ENCODE data around the gene TULP1. TPM values are rescaled to one million over a fixed set of nuclear protein-coding genes. Genes with fewer than 3 reads are reported as not detected.

TULP1 gene
- total and polyA plus RNA-seq, 2 of the 13 experiments (the other 11 are each of a cell fraction or from before 2014, with no cell fraction given) = not detected

- TF ChIP-seq ZMYM2 (CRISPR knock-in tag; IDR thresholded peaks at IDR 0.05) (no peak), KDM5B (CRISPR knock-in tag; IDR thresholded peaks at IDR 0.05; ENCODE audit: borderline replicate concordance) (0 out of 2 replicates have a peak, but pooled peaks have one; percentile 15)
- BruUV-seq (replicated peaks) = no TSS peak
- H3K4me2 ChIP-seq (ENCODE audit: low read depth, low read length) = no peak overlapping the region
- intact Hi-C loops (cut with micrococcal nuclease; ENCODE audit: unreplicated experiment) (no loop called here), in situ Hi-C loops (cut with HindIII; ENCODE audit: extremely low pct_ligation_motif_present, low pct_unique_long_range_greater_than_20kb) (no loop called here)
- WGBS (ENCODE audit: low lambda C conversion rate) = 96% methylated on average over 10 of the region's 11 CpGs
- H3K79me2 ChIP-seq (ENCODE audit: insufficient read depth, low read length) = peaks cover 6% of the 10 kb centered on the region
- no peak overlapping the region for H3K4me3 ChIP-seq (replicated peaks in 1 of 3; ENCODE audit: insufficient read depth in 1 of 3, low read depth in 2 of 3, low read length in 3 of 3)
- ChIA-PET CTCF (ENCODE audit: low intra/inter-chr PET ratio, low total read pairs) (no interaction called here), POLR2A (interaction anchor here (0.8 kb wide), 1 partner anchor 12 kb away, joined by 5 read pairs; no protein-coding TSS in a partner anchor)
- no peak for FAIRE-seq
- peaks cover 10 to 53% of the 10 kb centered on the region in 2 experiments for H3K36me3 ChIP-seq (replicated peaks in 1 of 2; ENCODE audit: control insufficient read depth in 1 of 2, insufficient read depth in 2 of 2, low read length in 2 of 2)
- H3K4me1 ChIP-seq (ENCODE audit: insufficient read depth, low read length) = 0 out of 2 replicates have a peak, but pooled peaks cover under 1% of the 10 kb centered on the region
- no peak for DNase-seq (ENCODE audit: low spot score)
- ATAC-seq = peak; percentile 5; the same call in 2 of the 3 replicates
- H4K20me1 ChIP-seq (ENCODE audit: insufficient read depth, low read length) = peaks cover 21% of the 10 kb centered on the region; the same call in 1 of the 2 replicates
- H3K9me3 ChIP-seq (ENCODE audit: low read length) = no peaks in the 10 kb centered on the region
- no peaks in the 10 kb centered on the region for H3K27me3 ChIP-seq (ENCODE audit: control insufficient read depth in 1 of 2, insufficient read depth in 2 of 2, low read length in 2 of 2)
- 0 out of 2 replicates have a peak overlapping the region, but pooled peaks have one; percentile 1 for H3K9ac ChIP-seq (ENCODE audit: insufficient read depth, low read depth, low read length)
- no peak overlapping the region for H3K27ac ChIP-seq (ENCODE audit: extremely low read length, insufficient read depth, low read length)
- no peak overlapping the region for H2AFZ ChIP-seq (ENCODE audit: low read length)
Measured at GRCh38 chr6:35485402-35485877, 27.3 kb downstream of the TULP1 start.

GRCh38 chr6:35484921-35485392 is 27.7 kb downstream of the TULP1 start:
- ATAC-seq (peak; percentile 10), FAIRE-seq (no peak), DNase-seq (ENCODE audit: low spot score) (no peak)
- H3K36me3 ChIP-seq (replicated peaks in 1 of 2; ENCODE audit: control insufficient read depth in 1 of 2, insufficient read depth in 2 of 2, low read length in 2 of 2) = peaks cover 12 to 55% of the 10 kb centered on the region in 2 experiments
- BruUV-seq (replicated peaks) = no TSS peak
- H3K9me3 ChIP-seq (ENCODE audit: low read length) = no peaks in the 10 kb centered on the region
- no peak overlapping the region for H3K4me3 ChIP-seq (replicated peaks in 1 of 3; ENCODE audit: insufficient read depth in 1 of 3, low read depth in 2 of 3, low read length in 3 of 3)
- no peak overlapping the region for H2AFZ ChIP-seq (ENCODE audit: low read length)
- WGBS (ENCODE audit: low lambda C conversion rate) = 91% methylated on average over 6 of the region's 7 CpGs
- POLR2A ChIA-PET = no interaction called here
- peaks cover 21% of the 10 kb centered on the region; the same call in 1 of the 2 replicates for H4K20me1 ChIP-seq (ENCODE audit: insufficient read depth, low read length)
- intact Hi-C loops (cut with micrococcal nuclease; ENCODE audit: unreplicated experiment) (no loop called here), in situ Hi-C loops (cut with HindIII; ENCODE audit: extremely low pct_ligation_motif_present, low pct_unique_long_range_greater_than_20kb) (no loop called here)
- no peaks in the 10 kb centered on the region for H3K27me3 ChIP-seq (ENCODE audit: control insufficient read depth in 1 of 2, insufficient read depth in 2 of 2, low read length in 2 of 2)
- H3K27ac ChIP-seq (ENCODE audit: extremely low read length, insufficient read depth, low read length) = no peak overlapping the region
- TF ChIP-seq REST (IDR thresholded peaks at IDR 0.05; ENCODE audit: borderline replicate concordance in 1 of 2, low read depth in 1 of 2, low read length in 2 of 2) = no peak
- CTCF ChIA-PET (ENCODE audit: low intra/inter-chr PET ratio, low total read pairs) = no interaction called here
- no peaks in the 10 kb centered on the region for H3K4me1 ChIP-seq (ENCODE audit: insufficient read depth, low read length)
- peaks cover 3% of the 10 kb centered on the region for H3K79me2 ChIP-seq (ENCODE audit: insufficient read depth, low read length)
- H3K9ac ChIP-seq (ENCODE audit: insufficient read depth, low read depth, low read length) = no peak overlapping the region
- no peak overlapping the region for H3K4me2 ChIP-seq (ENCODE audit: low read depth, low read length)
